ENCODE data around the gene DNAH2.
"Not testable (repeated sequence)": the region's sequence is repeated elsewhere in the genome, so short reads cannot be mapped to it uniquely, and the experiment has no call there.

DNAH2 gene

GRCh38 chr17:7857713-7858521 lies 140.4 kb downstream of the DNAH2 start, which contains the start of gene CYB5D1:
Gene CYB5D1 (plus strand): TSS chr17:7858003. CDS start chr17:7858135, 132 bp downstream.
- peak; percentile 94 for DNase-seq
- in situ Hi-C loops (cut with HindIII; ENCODE audit: low pct_ligation_motif_present, low sequenced_read_pairs): no loop called here
- TF ChIP-seq CTCF (IDR thresholded peaks at IDR 0.05; ENCODE audit: low read depth, low read length, missing control alignments): no peak
- Histone ChIP-seq H3K4me3 (ENCODE audit: low read depth, low read length) (peak within 1 kb of the TSS; percentile 70), H3K36me3 (replicated peaks) (peaks cover 8% of the 10 kb centered on the region), H3K27me3 (replicated peaks) (no peaks in the 10 kb centered on the region), H3K27ac (peak within 1 kb of the TSS; percentile 92)

- Histone ChIP-seq H3K27ac (peak overlapping the region; percentile 92), H3K36me3 (replicated peaks) (peaks cover 3% of the 10 kb centered on the region), H3K4me3 (ENCODE audit: low read depth, low read length) (peak overlapping the region; percentile 70), H3K27me3 (replicated peaks) (no peaks in the 10 kb centered on the region)
- peak; percentile 29 for DNase-seq
- peak; percentile 69 for TF ChIP-seq CTCF (IDR thresholded peaks at IDR 0.05; ENCODE audit: low read depth, low read length, missing control alignments)
- in situ Hi-C loops (cut with HindIII; ENCODE audit: low pct_ligation_motif_present, low sequenced_read_pairs): no loop called here
These were observed 140.9 kb downstream of the DNAH2 start for GRCh38 chr17:7858522-7858810.

GRCh38 chr17:7859028-7859427 lies 141.5 kb downstream of the DNAH2 start:
- Histone ChIP-seq H3K36me3 (replicated peaks) (peaks cover 3% of the 10 kb centered on the region), H3K27me3 (replicated peaks) (no peaks in the 10 kb centered on the region), H3K27ac (no peak overlapping the region), H3K4me3 (ENCODE audit: low read depth, low read length) (peak overlapping the region; percentile 70)
- in situ Hi-C loops (cut with HindIII; ENCODE audit: low pct_ligation_motif_present, low sequenced_read_pairs): no loop called here
- no peak for TF ChIP-seq CTCF (IDR thresholded peaks at IDR 0.05; ENCODE audit: low read depth, low read length, missing control alignments)
- DNase-seq: no peak

GRCh38 chr17:7862692-7863437 lies 145.3 kb downstream of the DNAH2 start:
- peak; percentile 75 for TF ChIP-seq CTCF (IDR thresholded peaks at IDR 0.05; ENCODE audit: low read depth, low read length, missing control alignments)
- Histone ChIP-seq H3K27me3 (replicated peaks) (no peaks in the 10 kb centered on the region), H3K27ac (no peak overlapping the region), H3K4me3 (ENCODE audit: low read depth, low read length) (no peak overlapping the region), H3K36me3 (replicated peaks) (peaks cover 3% of the 10 kb centered on the region)
- in situ Hi-C loops (cut with HindIII; ENCODE audit: low pct_ligation_motif_present, low sequenced_read_pairs): no loop called here
- DNase-seq: no peak

GRCh38 chr17:7864384-7864783 lies 146.8 kb downstream of the DNAH2 start:
- H3K27ac ChIP-seq; H3K4me3 ChIP-seq (ENCODE audit: low read depth, low read length); H3K36me3 ChIP-seq (replicated peaks); in situ Hi-C loops (cut with HindIII; ENCODE audit: low pct_ligation_motif_present, low sequenced_read_pairs); H3K27me3 ChIP-seq (replicated peaks); DNase-seq: not testable (repeated sequence)

GRCh38 chr17:7864995-7865650 lies 147.6 kb downstream of the DNAH2 start:
- H3K27me3 ChIP-seq (replicated peaks): no peaks in the 10 kb centered on the region
- TF ChIP-seq CTCF (IDR thresholded peaks at IDR 0.05; ENCODE audit: low read depth, low read length, missing control alignments): no peak
- DNase-seq: no peak
- H3K4me3 ChIP-seq (ENCODE audit: low read depth, low read length): no peak overlapping the region
- H3K36me3 ChIP-seq (replicated peaks): peaks cover 6% of the 10 kb centered on the region
- in situ Hi-C loops (cut with HindIII; ENCODE audit: low pct_ligation_motif_present, low sequenced_read_pairs): no loop called here
- no peak overlapping the region for H3K27ac ChIP-seq

All from brain microvascular endothelial cell (primary cell).